ENCODE data around the gene CEMIP2. TPM values are rescaled to one million over a fixed set of nuclear protein-coding genes. Genes with fewer than 3 reads are reported as not detected.

CEMIP2 gene
- total and polyA plus RNA-seq, 7 donors: 17.9 to 90.4 (median 28.8) TPM

GRCh38 chr9:71680189-71680980, 87.9 kb downstream of the CEMIP2 start:
- TF ChIP-seq POLR2AphosphoS5 (IDR thresholded peaks at IDR 0.05): no peak
- TF ChIP-seq CTCF (IDR thresholded peaks at IDR 0.05): no peak
- no peak for TF ChIP-seq POLR2A (IDR thresholded peaks at IDR 0.05)
- TF ChIP-seq EP300 (IDR thresholded peaks at IDR 0.05): no peak
- Histone ChIP-seq H3K4me3 (no peak overlapping the region), H3K27me3 (no peaks in the 10 kb centered on the region), H3K27ac (peak overlapping the region in 3 of 4 donors; percentile 46 to 68 (median 62)), H3K9me3 (no peaks in the 10 kb centered on the region), H3K36me3 (no peaks in the 10 kb centered on the region), H3K4me1 (peaks cover 0 to 45% (median 31%) of the 10 kb centered on the region in 4 donors)
- intact Hi-C loops (cut with DNase I): loop anchor here (5.0 kb wide), 1 partner anchor 87 kb away; the partner anchor contains the start of gene CEMIP2
- 36 to 49% methylated on average over 5 of the region's 5 CpGs for whole genome bisulfite sequencing, 2 donors
- no peak for DNase-seq

- no peaks in the 10 kb centered on the region for H3K27me3 ChIP-seq
- H3K27ac ChIP-seq: no peak overlapping the region
- TF ChIP-seq CTCF (IDR thresholded peaks at IDR 0.05) (no peak), POLR2AphosphoS5 (IDR thresholded peaks at IDR 0.05) (no peak), EP300 (IDR thresholded peaks at IDR 0.05) (no peak), POLR2A (IDR thresholded peaks at IDR 0.05) (no peak)
Observed at GRCh38 chr9:71678999-71679398, 89.3 kb downstream of the CEMIP2 start.

GRCh38 chr9:71677209-71677608, 91.1 kb downstream of the CEMIP2 start:
- Histone ChIP-seq H3K9me3 (no peaks in the 10 kb centered on the region), H3K4me1 (peaks cover 0 to 34% (median 28%) of the 10 kb centered on the region in 4 donors), H3K27me3 (no peaks in the 10 kb centered on the region), H3K36me3 (no peaks in the 10 kb centered on the region), H3K4me3 (no peak overlapping the region), H3K27ac (peak overlapping the region in 2 of 4 donors; percentile 22 to 37)
- 88 to 97% methylated on average over 1 of the region's 1 CpG for WGBS, 2 donors
- TF ChIP-seq EP300 (IDR thresholded peaks at IDR 0.05) (no peak), POLR2AphosphoS5 (IDR thresholded peaks at IDR 0.05) (no peak), POLR2A (IDR thresholded peaks at IDR 0.05) (no peak), CTCF (IDR thresholded peaks at IDR 0.05) (no peak)
- intact Hi-C loops (cut with DNase I): no loop called here
- no peak for DNase-seq

More at GRCh38 chr9:71678999-71679398, 89.3 kb downstream of the CEMIP2 start:
- 39 to 50% methylated on average over 3 of the region's 3 CpGs for WGBS, 2 donors
- intact Hi-C loops (cut with DNase I): no loop called here
- H3K4me1 ChIP-seq: peaks cover 0 to 39% (median 31%) of the 10 kb centered on the region in 4 donors
- H3K36me3 ChIP-seq: no peaks in the 10 kb centered on the region
- no peak for DNase-seq
- no peaks in the 10 kb centered on the region for H3K9me3 ChIP-seq
- no peak overlapping the region for H3K4me3 ChIP-seq

GRCh38 chr9:71676460-71676859, 91.9 kb downstream of the CEMIP2 start:
- H3K27me3 ChIP-seq: no peaks in the 10 kb centered on the region
- intact Hi-C loops (cut with DNase I): no loop called here
- H3K9me3 ChIP-seq: no peaks in the 10 kb centered on the region
- DNase-seq: no peak
- H3K27ac ChIP-seq: no peak overlapping the region
- H3K36me3 ChIP-seq: no peaks in the 10 kb centered on the region
- TF ChIP-seq POLR2AphosphoS5 (IDR thresholded peaks at IDR 0.05): no peak
- TF ChIP-seq EP300 (IDR thresholded peaks at IDR 0.05): no peak
- no peak for TF ChIP-seq CTCF (IDR thresholded peaks at IDR 0.05)
- TF ChIP-seq POLR2A (IDR thresholded peaks at IDR 0.05): no peak
- no peak overlapping the region for H3K4me3 ChIP-seq
- peaks cover 0 to 27% (median 20%) of the 10 kb centered on the region in 4 donors for H3K4me1 ChIP-seq

Data from sigmoid colon (tissue), 7 donors.